B cell (primary cell): Measurements from ENCODE around the gene LSM4. TPM values are rescaled to one million over a fixed set of nuclear protein-coding genes. Genes with fewer than 3 reads are reported as not detected.
A peak's percentile ranks its signal among the peaks of the same experiment; 100 is the strongest.

Experiments used
- ATAC-seq: fragments of 200-7000 bp; cut with Tn5 transposase; one replicate; pipeline ENCODE4 v1.10.0; 2021; ENCODE audit warnings: low read depth, mild to moderate bottlenecking, moderate number of reproducible peaks, moderate library complexity
- CTCF ChIA-PET: fragments of 350-600 bp; sonication (Branson Sonifier 250); formaldehyde crosslinking; loops from one replicate; lab custom pipeline; 2021; ENCODE audit warnings: antibody characterized with exemption, inconsistent platforms; lab: Charles Lee
- POLR2A ChIA-PET: fragments of 350-600 bp; sonication (Branson Sonifier 250); formaldehyde crosslinking; loops from one replicate; lab custom pipeline; 2021; ENCODE audit warnings: antibody characterized with exemption; lab: Charles Lee
- DNase-seq: peaks from one replicate; pipeline ENCODE4 v3.0.0; 2013
- H2AFZ ChIP-seq: 2 replicates; pipeline ENCODE4 v1.6.1; 2012; ENCODE audit warnings: mild to moderate bottlenecking, low read depth, low read length; ENCODE audit not compliant: insufficient read depth, poor library complexity, severe bottlenecking
- H3K27ac ChIP-seq, 2 donors: 1 replicate in 1 of 2; 2 replicates in 1 of 2; pipeline ENCODE4 v1.5.1; 2012 to 2013; ENCODE audit warnings: low read length in 2 of 2, mild to moderate bottlenecking in 2 of 2, moderate library complexity in 1 of 2
- H3K27me3 ChIP-seq, 4 experiments: fragments of 200-600 bp in 1 of 4; sonication (generic) in 1 of 4; replicated peaks in 1 of 4; 1 replicate in 2 of 4; 2 replicates in 2 of 4; pipeline versions ENCODE4 v1.6.1 to v1.7.0; 2013 to 2016; ENCODE audit warnings: low read length in 3 of 4, mild to moderate bottlenecking in 2 of 4, mixed read lengths in 1 of 4, moderate library complexity in 1 of 4; ENCODE audit not compliant: insufficient read depth in 4 of 4, control insufficient read depth in 3 of 4; ENCODE audit errors: control extremely low read depth in 1 of 4
- H3K36me3 ChIP-seq, 2 experiments: replicated peaks in 1 of 2; 1 replicate in 1 of 2; 2 replicates in 1 of 2; pipeline versions ENCODE4 v1.6.1 to v1.7.1; 2013; ENCODE audit warnings: low read length in 1 of 2; ENCODE audit not compliant: insufficient read depth in 2 of 2, control insufficient read depth in 1 of 2; ENCODE audit errors: control extremely low read depth in 1 of 2, extremely low read depth in 1 of 2
- H3K4me1 ChIP-seq, 2 donors: fragments of 200-600 bp in 1 of 2; sonication (generic) in 1 of 2; 1 replicate in 1 of 2; 2 replicates in 1 of 2; pipeline versions ENCODE4 v1.5.1 to v1.6.1; 2013 to 2017; ENCODE audit warnings: low read length in 2 of 2; ENCODE audit not compliant: control insufficient read depth in 2 of 2, insufficient read depth in 2 of 2
- H3K4me2 ChIP-seq: replicated peaks from 2 replicates; pipeline ENCODE3; 2012; ENCODE audit warnings: mild to moderate bottlenecking, low read depth, low read length; ENCODE audit not compliant: poor library complexity, severe bottlenecking
- H3K4me3 ChIP-seq, 5 experiments: fragments of 200-600 bp in 1 of 5; sonication (generic) in 1 of 5; 1 replicate in 3 of 5; 2 replicates in 2 of 5; pipeline versions ENCODE4 v1.5.1 to v1.7.0; 2011 to 2016; ENCODE audit warnings: low read length in 4 of 5, mild to moderate bottlenecking in 4 of 5, low read depth in 2 of 5, control low read depth in 1 of 5, moderate library complexity in 1 of 5; ENCODE audit not compliant: insufficient read depth in 1 of 5; ENCODE audit errors: control extremely low read depth in 1 of 5, extremely low read depth in 1 of 5
- H3K79me2 ChIP-seq: fragments of 200-600 bp; sonication (generic); one replicate; pipeline ENCODE4 v1.6.0; 2016; ENCODE audit warnings: low read length; ENCODE audit not compliant: control insufficient read depth, insufficient read depth
- H3K9ac ChIP-seq: fragments of 200-600 bp; sonication (generic); 2 replicates; pipeline ENCODE4 v1.6.1; 2017; ENCODE audit warnings: mild to moderate bottlenecking, low read length, moderate library complexity
- H3K9me3 ChIP-seq, 3 donors: one replicate each; pipeline versions ENCODE4 v1.6.1 to v1.7.1; 2013; ENCODE audit warnings: low read length in 2 of 3; ENCODE audit not compliant: control insufficient read depth in 2 of 3, insufficient read depth in 1 of 3; ENCODE audit errors: control extremely low read depth in 1 of 3
- H4K20me1 ChIP-seq: 2 replicates; pipeline ENCODE4 v1.6.0; 2012; ENCODE audit warnings: mild to moderate bottlenecking, low read length; ENCODE audit not compliant: insufficient read depth, control insufficient read depth, poor library complexity, severe bottlenecking
- H3K27ac Mint-ChIP-seq: one replicate; pipeline ENCODE4 v1.8.0; 2021; ENCODE audit warnings: mixed read lengths
- H3K27me3 Mint-ChIP-seq: one replicate; pipeline ENCODE4 v1.8.0; 2021; ENCODE audit warnings: mixed read lengths
- H3K4me1 Mint-ChIP-seq: one replicate; pipeline ENCODE4 v1.8.0; 2021; ENCODE audit warnings: mixed read lengths
- H3K4me3 Mint-ChIP-seq: one replicate; pipeline ENCODE4 v1.8.0; 2021; ENCODE audit warnings: mixed read lengths
- H3K9me3 Mint-ChIP-seq: one replicate; pipeline ENCODE4 v1.8.0; 2022; ENCODE audit warnings: mixed read lengths; ENCODE audit not compliant: insufficient read depth
- EZH2 ChIP-seq: IDR thresholded peaks from 2 replicates; pipeline ENCODE4 v1.6.1; 2012; ENCODE audit warnings: borderline replicate concordance, low read depth, mild to moderate bottlenecking, moderate library complexity, low read length; ENCODE audit not compliant: insufficient read depth, poor library complexity, severe bottlenecking
- WGBS: methylation state at CpG from one replicate; pipeline ENCODE4 v1.1.5; 2013; ENCODE audit warnings: missing lambda C conversion rate; ENCODE audit not compliant: insufficient coverage; 5-methylcytosine and 5-hydroxymethylcytosine counted together
- intact Hi-C: fragments of 100-400 bp; cut with micrococcal nuclease; formaldehyde crosslinking; loops from one replicate; pipeline ENCODE4 v1.10.0; 2022
- polyA plus RNA-seq: library from polyadenylated mRNA; depleted of rRNA; stranded (reverse); fragments of >200 nt; gene quantifications from 2 replicates; pipeline ENCODE4 v1.2.3, GENCODE V29; 2012
- total RNA-seq, 2 donors: library from RNA; stranded (reverse); fragments of 120-200 nt in 1 of 2; gene quantifications; 1 replicate in 1 of 2; 2 replicates in 1 of 2; pipeline versions ENCODE4 v1.2.3 to v1.2.4, GENCODE V29; 2013 to 2022
- TF ChIP-seq, protein P1 (sequence below): fragments of 200-600 bp; IDR thresholded peaks from one replicate; pipeline ENCODE4 v1.8.0; 2022; ENCODE audit warnings: antibody characterized with exemption, mild to moderate bottlenecking

Gene LSM4
- total and polyA plus RNA-seq, 2 donors (not counting 1 experiment from before 2014, with no cell fraction given), result 66.3 to 86.1 TPM

DNA sequence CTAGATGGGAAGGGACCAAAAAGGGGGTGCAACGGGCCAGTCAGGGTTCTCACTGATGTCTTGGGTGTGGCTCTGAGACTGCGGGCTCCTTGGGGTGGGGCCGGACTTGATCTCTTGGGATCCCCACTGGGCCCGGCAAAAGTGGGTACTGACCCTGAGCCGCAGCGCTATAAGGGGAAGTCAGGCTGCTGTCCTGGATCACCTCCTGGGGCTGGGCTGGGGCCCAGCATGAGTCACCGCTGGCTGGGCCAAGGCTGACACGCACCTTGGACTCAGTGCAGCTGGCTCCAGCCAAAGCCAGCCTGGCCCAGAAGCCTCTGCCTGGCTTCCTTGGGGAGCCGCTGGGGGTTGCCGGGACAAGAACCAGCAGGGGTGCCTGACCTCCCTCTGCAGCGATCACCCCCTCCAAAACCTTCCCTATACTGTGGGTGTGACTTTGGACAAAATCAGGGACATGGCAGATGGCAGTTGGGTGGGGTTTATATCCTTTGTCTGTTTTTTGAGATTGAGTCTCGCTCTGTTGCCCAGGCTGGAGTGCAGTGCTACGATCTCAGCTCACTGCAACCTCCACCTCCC, 48.0 kb downstream of the LSM4 start:
- WGBS, result 91% methylated on average over 10 of the region's 13 CpGs
- Mint-ChIP-seq H3K27me3 (no peaks in the 10 kb centered on the region), H3K4me3 (no peak overlapping the region), H3K9me3 (no peaks in the 10 kb centered on the region), H3K27ac (no peak overlapping the region), H3K4me1 (peaks cover 39% of the 10 kb centered on the region)
- ChIA-PET POLR2A (interaction anchor here (0.9 to 1.8 kb wide), 5 partner anchors 17 to 54 kb away, joined by 3 to 7 read pairs (median 5); partner anchors contain the start of gene LSM4), CTCF (interaction anchor here (0.9 to 1.8 kb wide), 6 partner anchors 20 to 83 kb away, joined by 3 to 15 read pairs (median 5); a partner anchor contains a TSS)
- peaks cover 11 to 33% of the 10 kb centered on the region in 2 donors for H3K4me1 ChIP-seq
- H3K27ac ChIP-seq, result no peak overlapping the region
- H2AFZ ChIP-seq, result no peak overlapping the region
- peaks cover 0 to 3% (median 0%) of the 10 kb centered on the region in 3 donors for H3K9me3 ChIP-seq
- no peaks in the 10 kb centered on the region for H3K27me3 ChIP-seq
- peak overlapping the region; percentile 3 for H3K4me2 ChIP-seq
- peaks cover 97% of the 10 kb centered on the region for H4K20me1 ChIP-seq
- H3K9ac ChIP-seq, result no peak overlapping the region
- peaks cover 0 to 41% of the 10 kb centered on the region in 2 experiments for H3K36me3 ChIP-seq
- TF ChIP-seq EZH2, result no peak
- TF ChIP-seq, protein P1, sequence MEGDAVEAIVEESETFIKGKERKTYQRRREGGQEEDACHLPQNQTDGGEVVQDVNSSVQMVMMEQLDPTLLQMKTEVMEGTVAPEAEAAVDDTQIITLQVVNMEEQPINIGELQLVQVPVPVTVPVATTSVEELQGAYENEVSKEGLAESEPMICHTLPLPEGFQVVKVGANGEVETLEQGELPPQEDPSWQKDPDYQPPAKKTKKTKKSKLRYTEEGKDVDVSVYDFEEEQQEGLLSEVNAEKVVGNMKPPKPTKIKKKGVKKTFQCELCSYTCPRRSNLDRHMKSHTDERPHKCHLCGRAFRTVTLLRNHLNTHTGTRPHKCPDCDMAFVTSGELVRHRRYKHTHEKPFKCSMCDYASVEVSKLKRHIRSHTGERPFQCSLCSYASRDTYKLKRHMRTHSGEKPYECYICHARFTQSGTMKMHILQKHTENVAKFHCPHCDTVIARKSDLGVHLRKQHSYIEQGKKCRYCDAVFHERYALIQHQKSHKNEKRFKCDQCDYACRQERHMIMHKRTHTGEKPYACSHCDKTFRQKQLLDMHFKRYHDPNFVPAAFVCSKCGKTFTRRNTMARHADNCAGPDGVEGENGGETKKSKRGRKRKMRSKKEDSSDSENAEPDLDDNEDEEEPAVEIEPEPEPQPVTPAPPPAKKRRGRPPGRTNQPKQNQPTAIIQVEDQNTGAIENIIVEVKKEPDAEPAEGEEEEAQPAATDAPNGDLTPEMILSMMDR, result no peak
- H3K79me2 ChIP-seq, result peaks cover 84% of the 10 kb centered on the region
- ATAC-seq (no peak), DNase-seq (no peak)
- intact Hi-C loops, result no loop called here
- H3K4me3 ChIP-seq, result no peak overlapping the region

DNA sequence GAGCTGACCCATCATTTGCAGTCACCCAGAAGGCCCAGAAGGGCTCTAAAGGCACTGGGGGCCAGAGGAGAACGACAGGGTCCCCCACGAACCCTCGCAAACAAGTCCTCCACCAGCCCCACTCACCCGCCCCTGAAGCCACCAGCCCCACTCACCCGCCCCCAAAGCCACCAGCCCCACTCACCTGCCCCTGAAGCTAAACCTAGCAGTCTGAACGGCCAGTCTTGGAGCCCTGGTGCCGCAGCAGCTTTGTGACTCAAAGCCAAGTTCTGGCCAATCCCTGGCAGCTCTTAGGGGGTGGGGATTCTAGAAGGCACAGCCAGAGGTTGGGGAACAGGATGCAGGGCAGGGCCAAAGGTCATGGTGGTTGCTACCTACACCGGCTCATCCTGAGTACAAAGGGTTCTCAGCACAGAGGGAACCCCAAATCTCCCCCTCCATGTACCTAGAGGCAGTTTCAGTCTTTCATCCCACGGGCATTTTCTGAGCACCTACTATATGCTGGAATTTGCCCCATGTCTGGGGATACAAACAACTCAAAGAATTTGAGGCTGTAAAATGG, 48.6 kb downstream of the LSM4 start, which contains the start of gene IQCN:
TSS of gene IQCN (minus strand) at position 234 of the 562 bp plus-strand sequence. CDS start 4,974 bp downstream, outside the sequence.
- POLR2A ChIA-PET, result interaction anchor here (0.9 to 1.5 kb wide), 3 partner anchors 22 to 57 kb away, joined by 3 to 5 read pairs (median 4); no protein-coding TSS in a partner anchor
- no peaks in the 10 kb centered on the region for H3K9me3 Mint-ChIP-seq
- no peak within 1 kb of the TSS for H3K4me3 Mint-ChIP-seq
- Histone ChIP-seq H3K9ac (no peak within 1 kb of the TSS), H3K4me1 (peaks cover 10 to 31% of the 10 kb centered on the region in 2 donors), H3K79me2 (peaks cover 84% of the 10 kb centered on the region), H4K20me1 (peaks cover 94% of the 10 kb centered on the region), H3K27ac (no peak within 1 kb of the TSS), H3K9me3 (peaks cover 0 to 3% (median 0%) of the 10 kb centered on the region in 3 donors), H3K27me3 (no peaks in the 10 kb centered on the region), H3K36me3 (peaks cover 0 to 39% of the 10 kb centered on the region in 2 experiments), H2AFZ (no peak within 1 kb of the TSS), H3K4me3 (no peak within 1 kb of the TSS), H3K4me2 (peak within 1 kb of the TSS; percentile 3)
- TF ChIP-seq, protein P1, result no peak
- no peak for TF ChIP-seq EZH2
- CTCF ChIA-PET, result interaction anchor here (0.9 to 1.4 kb wide), 4 partner anchors 14 to 66 kb away, joined by 3 to 4 read pairs (median 3); no protein-coding TSS in a partner anchor
- WGBS, result 94% methylated on average over 3 of the region's 9 CpGs
- ATAC-seq, result no peak
- peak; percentile 72 for DNase-seq
- peaks cover 34% of the 10 kb centered on the region for H3K4me1 Mint-ChIP-seq
- intact Hi-C loops, result no loop called here
- H3K27me3 Mint-ChIP-seq, result no peaks in the 10 kb centered on the region
- H3K27ac Mint-ChIP-seq, result no peak within 1 kb of the TSS
